ENCODE data around the gene NEDD9.

NEDD9 gene

GRCh38 chr6:11207199-11207968 is 25.1 kb downstream of the NEDD9 start:
- TF ChIP-seq CTCF (IDR thresholded peaks at IDR 0.05), result no peak
- DNase-seq (ENCODE audit: low spot score), result no peak
- Histone ChIP-seq H3K4me3 (peak overlapping the region; percentile 26), H3K27ac (peak overlapping the region; percentile 79)

GRCh38 chr6:11206576-11206975 is 25.9 kb downstream of the NEDD9 start:
- DNase-seq (ENCODE audit: low spot score), result no peak
- H3K4me3 ChIP-seq, result peak overlapping the region; percentile 26
- TF ChIP-seq CTCF (IDR thresholded peaks at IDR 0.05), result no peak
- peak overlapping the region; percentile 79 for H3K27ac ChIP-seq

- no peak for DNase-seq (ENCODE audit: low spot score)
- no peak for TF ChIP-seq CTCF (IDR thresholded peaks at IDR 0.05)
- Histone ChIP-seq H3K4me3 (no peak overlapping the region), H3K27ac (peak overlapping the region in 1 of 2 donors; percentile 36)
These were observed 27.6 kb downstream of the NEDD9 start for GRCh38 chr6:11204794-11205366.

- Histone ChIP-seq H3K4me3 (no peak overlapping the region), H3K27ac (no peak overlapping the region)
These were observed 28.5 kb downstream of the NEDD9 start for GRCh38 chr6:11204005-11204399.

GRCh38 chr6:11203306-11204004 is 29.0 kb downstream of the NEDD9 start:
- DNase-seq (ENCODE audit: low spot score), result no peak
- TF ChIP-seq CTCF (IDR thresholded peaks at IDR 0.05), result no peak
- Histone ChIP-seq H3K27ac (peak overlapping the region in 1 of 2 donors; percentile 0), H3K4me3 (no peak overlapping the region)

More at GRCh38 chr6:11204005-11204399, 28.5 kb downstream of the NEDD9 start:
- no peak for TF ChIP-seq CTCF (IDR thresholded peaks at IDR 0.05)
- DNase-seq (ENCODE audit: low spot score), result no peak

- no peak for DNase-seq (ENCODE audit: low spot score)
- Histone ChIP-seq H3K4me3 (peak overlapping the region; percentile 9), H3K27ac (peak overlapping the region in 1 of 2 donors; percentile 0)
- TF ChIP-seq CTCF (IDR thresholded peaks at IDR 0.05), result no peak
These were observed 29.8 kb downstream of the NEDD9 start for GRCh38 chr6:11202513-11203305.
